Subcutaneous abdominal adipose tissue (tissue), 5 donors: ENCODE results near the gene OR10G6.

ENCODE experiments used
- H3K27ac ChIP-seq: one replicate; pipeline ENCODE4 v1.7.0; 2013; ENCODE audit warnings: low read depth, mild to moderate bottlenecking, inconsistent platforms, low read length, moderate library complexity
- H3K27me3 ChIP-seq, 5 donors: one replicate each; pipeline ENCODE4 v1.7.0; 2013; ENCODE audit warnings: low read length in 5 of 5, inconsistent platforms in 1 of 5; ENCODE audit not compliant: control insufficient read depth in 5 of 5, insufficient read depth in 4 of 5
- H3K36me3 ChIP-seq, 5 donors: one replicate each; pipeline ENCODE4 v1.7.0; 2013; ENCODE audit warnings: low read length in 5 of 5; ENCODE audit not compliant: control insufficient read depth in 5 of 5, insufficient read depth in 5 of 5
- H3K4me1 ChIP-seq, 5 donors: one replicate each; pipeline ENCODE4 v1.7.0; 2013; ENCODE audit warnings: low read length in 5 of 5, mild to moderate bottlenecking in 3 of 5, moderate library complexity in 1 of 5; ENCODE audit not compliant: control insufficient read depth in 5 of 5, insufficient read depth in 5 of 5
- H3K4me3 ChIP-seq, 5 donors: one replicate each; pipeline ENCODE4 v1.7.0; 2013; ENCODE audit warnings: low read length in 5 of 5, low read depth in 1 of 5
- H3K9ac ChIP-seq, 5 donors: one replicate each; pipeline ENCODE4 v1.7.0; 2013; ENCODE audit warnings: low read length in 5 of 5, mild to moderate bottlenecking in 4 of 5, moderate library complexity in 3 of 5
- H3K9me3 ChIP-seq, 5 donors: one replicate each; pipeline ENCODE4 v1.7.0; 2013; ENCODE audit warnings: low read length in 5 of 5; ENCODE audit not compliant: control insufficient read depth in 5 of 5
- donor health status: healthy.
- donor health status: healthy.
- donor health status: healthy.
- donor health status: healthy.
- donor health status: healthy.

The OR10G6 gene

GRCh38 chr11:123976770-123977560, 18.0 kb downstream of the OR10G6 start:
- H3K36me3 ChIP-seq: no peaks in the 10 kb centered on the region
- H3K4me3 ChIP-seq: no peak overlapping the region
- H3K27ac ChIP-seq: no peak overlapping the region
- H3K9ac ChIP-seq: no peak overlapping the region
- peaks cover 0 to 3% (median 0%) of the 10 kb centered on the region in 5 donors for H3K9me3 ChIP-seq
- peaks cover 0 to 8% (median 0%) of the 10 kb centered on the region in 5 donors for H3K4me1 ChIP-seq
- peaks cover 0 to 2% (median 0%) of the 10 kb centered on the region in 5 donors for H3K27me3 ChIP-seq

- Histone ChIP-seq H3K4me3 (no peak overlapping the region), H3K4me1 (peaks cover 0 to 4% (median 0%) of the 10 kb centered on the region in 5 donors), H3K36me3 (no peaks in the 10 kb centered on the region), H3K9ac (no peak overlapping the region), H3K27me3 (no peaks in the 10 kb centered on the region), H3K27ac (no peak overlapping the region), H3K9me3 (peaks cover 0 to under 1% (median 0%) of the 10 kb centered on the region in 5 donors)
Measured at GRCh38 chr11:123973816-123974215, 21.1 kb downstream of the OR10G6 start.

DNA sequence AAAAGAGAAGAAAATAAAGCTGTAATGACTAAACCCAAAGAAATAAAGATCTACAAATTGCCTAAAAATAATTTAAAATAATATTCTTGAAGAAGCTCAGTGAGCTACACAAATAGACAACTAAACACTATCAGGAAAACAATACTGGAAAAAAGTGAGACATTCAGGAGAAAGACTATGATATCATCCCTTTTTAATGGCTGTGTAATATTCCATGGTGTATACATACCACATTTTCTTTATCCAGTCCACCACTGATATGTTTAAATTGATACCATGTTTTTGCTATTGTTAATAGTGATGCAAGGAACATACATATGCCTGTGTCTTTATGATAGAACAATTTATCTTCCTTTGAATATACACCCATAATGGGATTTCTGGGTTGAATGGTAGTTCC, 38.2 kb downstream of the OR10G6 start:
- Histone ChIP-seq H3K36me3 (no peaks in the 10 kb centered on the region), H3K9ac (no peak overlapping the region), H3K4me1 (no peaks in the 10 kb centered on the region), H3K4me3 (no peak overlapping the region), H3K27me3 (no peaks in the 10 kb centered on the region), H3K9me3 (peaks cover 0 to 8% (median 2%) of the 10 kb centered on the region in 5 donors), H3K27ac (no peak overlapping the region)

GRCh38 chr11:123945132-123945531, 49.8 kb downstream of the OR10G6 start:
- Histone ChIP-seq H3K27me3 (no peaks in the 10 kb centered on the region), H3K36me3 (no peaks in the 10 kb centered on the region), H3K9me3 (peaks cover 0 to 2% (median 0%) of the 10 kb centered on the region in 5 donors), H3K4me3 (no peak overlapping the region), H3K4me1 (no peaks in the 10 kb centered on the region), H3K9ac (no peak overlapping the region), H3K27ac (no peak overlapping the region)
